LNCAP (cell line): ENCODE results near the gene CASZ1.

Experiments
- TF ChIP-seq, protein P1 (sequence below): fragments of 450-650 bp; IDR thresholded peaks from 2 replicates; pipeline ENCODE4 v1.5.1; 2017; ENCODE audit warnings: mild to moderate bottlenecking

CASZ1 gene

DNA sequence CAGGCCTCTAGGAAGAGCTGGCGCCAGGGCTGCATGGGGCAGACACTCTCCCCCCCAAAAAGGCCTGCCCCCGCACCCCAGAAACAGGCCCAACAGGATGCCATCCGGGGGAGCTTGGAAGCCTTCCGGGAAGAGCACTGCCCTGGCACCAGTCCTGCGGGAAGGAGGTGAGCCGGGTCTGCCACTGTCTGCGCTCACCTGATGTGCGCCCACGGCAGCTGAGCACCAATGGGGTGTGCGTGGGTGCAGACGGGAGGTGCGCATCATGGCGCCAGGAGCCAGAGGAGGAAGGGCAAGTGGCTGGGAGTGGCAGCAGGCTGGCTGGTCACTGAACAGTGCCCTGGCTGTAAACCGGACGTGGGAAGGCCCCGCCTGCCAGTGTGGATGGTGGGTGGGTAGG is 73.6 kb downstream of the CASZ1 start:
- TF ChIP-seq, protein P1, sequence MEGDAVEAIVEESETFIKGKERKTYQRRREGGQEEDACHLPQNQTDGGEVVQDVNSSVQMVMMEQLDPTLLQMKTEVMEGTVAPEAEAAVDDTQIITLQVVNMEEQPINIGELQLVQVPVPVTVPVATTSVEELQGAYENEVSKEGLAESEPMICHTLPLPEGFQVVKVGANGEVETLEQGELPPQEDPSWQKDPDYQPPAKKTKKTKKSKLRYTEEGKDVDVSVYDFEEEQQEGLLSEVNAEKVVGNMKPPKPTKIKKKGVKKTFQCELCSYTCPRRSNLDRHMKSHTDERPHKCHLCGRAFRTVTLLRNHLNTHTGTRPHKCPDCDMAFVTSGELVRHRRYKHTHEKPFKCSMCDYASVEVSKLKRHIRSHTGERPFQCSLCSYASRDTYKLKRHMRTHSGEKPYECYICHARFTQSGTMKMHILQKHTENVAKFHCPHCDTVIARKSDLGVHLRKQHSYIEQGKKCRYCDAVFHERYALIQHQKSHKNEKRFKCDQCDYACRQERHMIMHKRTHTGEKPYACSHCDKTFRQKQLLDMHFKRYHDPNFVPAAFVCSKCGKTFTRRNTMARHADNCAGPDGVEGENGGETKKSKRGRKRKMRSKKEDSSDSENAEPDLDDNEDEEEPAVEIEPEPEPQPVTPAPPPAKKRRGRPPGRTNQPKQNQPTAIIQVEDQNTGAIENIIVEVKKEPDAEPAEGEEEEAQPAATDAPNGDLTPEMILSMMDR: no peak

DNA sequence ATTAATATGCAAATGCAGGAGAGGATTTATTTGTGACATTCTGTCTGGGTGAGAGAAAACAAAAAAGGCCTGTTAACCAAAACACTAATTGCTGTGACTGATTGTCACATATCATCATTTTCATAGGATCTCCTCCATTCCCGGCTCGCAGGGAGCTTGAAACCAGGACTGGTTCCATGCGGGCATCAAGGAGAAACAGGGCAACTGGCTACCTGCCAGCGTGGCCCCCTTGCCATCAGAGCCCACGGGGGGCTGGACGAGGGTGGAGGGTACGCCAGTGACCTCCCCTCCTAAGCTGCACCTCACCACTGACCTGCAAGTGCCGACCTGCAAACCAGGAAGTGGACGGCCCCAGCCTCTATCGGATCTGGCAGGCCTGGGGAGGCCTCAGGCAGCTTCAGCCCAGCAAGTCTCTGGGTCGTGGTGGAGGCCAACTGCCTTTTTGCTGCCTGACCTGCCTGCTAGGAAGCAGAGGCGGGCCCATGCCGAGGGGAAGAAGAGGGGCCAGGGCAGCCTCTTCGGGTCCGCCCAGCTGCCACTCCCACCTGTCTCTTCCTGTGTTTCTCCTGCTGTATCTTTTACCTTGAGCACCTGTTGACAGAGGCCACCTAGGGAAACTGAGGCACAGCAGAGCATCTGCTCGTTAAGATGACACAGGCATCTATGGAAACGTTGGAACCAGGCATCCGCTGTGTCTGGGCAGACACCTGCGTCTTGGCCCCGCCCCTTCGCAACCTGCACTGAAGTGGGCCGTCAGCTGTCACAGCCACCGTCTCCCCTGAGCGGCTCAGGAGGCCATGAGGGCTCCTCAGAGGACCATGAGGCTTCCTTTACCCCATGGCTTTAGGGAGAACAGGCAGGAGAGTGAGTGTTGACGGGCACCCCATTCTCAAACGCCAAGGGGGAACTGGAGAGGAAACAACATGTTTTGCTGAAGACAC is 74.8 kb downstream of the CASZ1 start:
- TF ChIP-seq, protein P1: no peak

DNA sequence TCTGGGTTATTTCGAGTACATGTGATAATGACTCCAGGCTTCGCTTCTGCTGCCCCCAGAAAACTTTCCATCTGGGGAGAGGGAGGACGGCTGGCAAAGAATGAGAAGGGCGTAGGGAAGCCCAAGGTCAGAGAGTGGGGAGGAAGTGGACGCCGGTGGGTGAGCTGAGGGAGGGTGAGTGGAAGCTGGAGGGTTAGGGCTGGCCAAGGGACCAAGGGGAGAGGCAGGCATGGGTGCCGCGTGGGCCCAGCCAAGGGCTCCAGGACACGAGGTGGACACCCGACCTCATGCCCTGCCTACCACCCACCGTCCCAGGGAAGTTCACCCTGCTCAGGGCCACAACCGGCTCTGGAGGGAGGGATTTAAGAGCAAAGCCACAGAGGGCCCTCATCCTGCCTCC is 75.8 kb downstream of the CASZ1 start:
- TF ChIP-seq, protein P1: no peak

DNA sequence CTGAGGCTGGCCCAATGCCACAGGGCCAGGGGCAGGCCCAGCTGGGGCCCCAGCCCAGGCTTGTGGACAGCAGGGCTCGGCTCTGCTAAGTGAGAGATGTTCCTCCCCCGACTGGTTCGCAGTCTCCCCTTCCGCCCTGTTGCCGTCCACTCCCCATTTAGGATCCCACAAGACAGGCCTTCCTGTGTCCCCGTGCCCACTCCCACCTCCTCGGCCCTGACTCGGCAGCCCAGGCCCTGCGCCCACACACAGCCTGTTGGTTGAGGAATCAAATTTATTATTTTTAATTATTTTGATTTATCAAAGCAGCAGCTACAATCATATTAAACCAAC is 78.4 kb downstream of the CASZ1 start:
- TF ChIP-seq, protein P1: no peak

DNA sequence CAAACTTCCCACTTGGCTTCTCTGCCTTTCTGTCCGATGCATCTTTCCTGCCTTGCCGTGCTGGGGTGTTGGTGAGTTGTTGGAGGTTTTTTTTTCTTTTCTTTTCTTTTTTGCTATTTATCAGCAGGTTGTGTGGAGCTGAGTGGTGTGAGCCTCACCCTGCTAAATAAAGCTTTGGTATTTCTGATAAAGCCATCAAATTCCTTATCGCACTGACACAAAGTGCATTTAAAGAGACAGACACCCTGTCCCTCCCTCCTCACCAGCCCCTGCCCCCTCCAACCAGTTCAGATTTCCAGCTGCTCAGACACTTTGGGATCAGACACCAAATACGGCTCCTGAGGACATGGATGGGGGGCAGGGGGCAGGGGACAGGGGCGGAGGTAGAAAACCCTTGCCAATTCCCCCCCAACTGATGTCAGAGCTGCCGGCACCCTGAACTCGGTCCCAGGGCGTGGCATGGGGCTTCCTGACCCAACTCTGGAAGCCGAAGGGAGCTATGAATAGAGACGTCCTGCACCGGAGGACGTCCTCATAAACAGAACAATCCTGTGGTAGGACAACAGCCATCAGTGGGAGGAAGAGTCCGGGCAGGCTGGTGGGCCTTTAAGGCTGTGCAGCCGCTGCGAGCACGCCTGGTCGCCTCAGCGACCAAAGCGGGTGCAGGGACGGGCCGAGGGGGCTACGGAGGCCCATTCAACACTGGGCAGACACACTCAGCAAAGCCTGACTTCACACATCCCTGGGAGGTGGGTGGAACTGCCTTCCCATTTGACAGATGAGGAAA is 79.0 kb downstream of the CASZ1 start:
- TF ChIP-seq, protein P1: no peak

DNA sequence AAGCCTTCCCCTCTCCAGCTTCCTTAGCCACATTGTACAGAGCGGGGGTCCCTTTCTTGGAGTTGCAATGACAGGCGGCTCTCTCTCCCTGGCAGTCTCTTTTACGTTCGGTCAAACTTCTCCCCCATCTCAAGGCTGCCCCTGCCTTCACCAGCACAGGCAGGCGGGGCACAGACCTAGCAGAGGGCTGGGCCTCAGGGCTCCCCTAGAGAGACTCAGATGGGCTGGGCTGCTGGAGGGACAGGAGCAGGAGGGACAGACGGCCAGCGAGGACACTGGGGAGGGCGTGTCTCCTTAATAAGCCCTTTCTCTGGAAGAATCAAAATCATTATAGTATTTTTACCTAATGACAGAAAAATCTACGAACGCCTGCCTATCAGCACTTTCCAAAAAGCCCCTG is 79.6 kb downstream of the CASZ1 start:
- TF ChIP-seq, protein P1: no peak

DNA sequence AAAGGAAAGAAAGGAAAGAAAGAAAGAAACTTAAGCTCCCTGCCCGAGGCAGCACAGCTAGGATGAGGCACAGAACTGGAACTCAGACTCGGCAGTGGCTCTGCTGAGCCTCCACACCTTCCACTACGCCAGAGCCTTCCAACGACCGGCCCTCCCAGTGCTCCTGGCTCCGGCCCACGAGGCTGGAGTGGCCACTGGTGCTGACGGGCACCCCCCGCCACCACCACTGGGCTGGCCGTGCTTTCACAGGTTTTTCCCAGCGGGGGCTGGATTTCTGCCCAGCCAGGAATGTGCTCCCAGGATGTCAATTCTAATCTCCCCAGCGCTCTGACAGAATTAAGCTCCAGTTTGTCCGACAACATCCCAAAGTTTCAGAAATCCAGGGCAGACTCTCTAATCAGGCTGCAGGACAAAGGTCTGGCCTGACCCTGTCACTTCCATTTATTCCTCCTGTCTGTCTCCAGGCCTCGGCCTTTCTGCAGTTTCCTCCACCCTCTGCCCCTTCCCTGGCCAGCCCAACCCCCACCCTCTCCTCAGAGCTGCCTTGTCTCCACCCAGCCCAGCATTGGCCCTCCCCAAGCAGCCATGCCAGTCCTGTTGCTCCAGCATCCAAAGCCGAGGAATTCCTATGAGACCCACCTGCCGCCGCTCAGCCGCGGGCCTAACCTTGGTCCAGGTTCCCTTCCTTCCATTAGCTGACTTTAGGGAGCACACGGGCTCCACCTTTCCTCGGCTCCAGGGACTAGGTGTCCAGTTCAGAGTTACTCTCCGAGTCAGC is 81.9 kb downstream of the CASZ1 start:
- TF ChIP-seq, protein P1: no peak
